NCI-H774 (cell line): ENCODE results near the gene LILRA5.
"Not testable (repeated sequence)": the region's sequence is repeated elsewhere in the genome, so short reads cannot be mapped to it uniquely, and the experiment has no call there.

Experiments used
- DNase-seq: peaks from one replicate; lab custom pipeline; 2025; lab: John Stamatoyannopoulos, UW

Gene LILRA5

GRCh38 chr19:54273821-54274220 lies 39.1 kb downstream of the LILRA5 start:
- DNase-seq: no peak

DNA sequence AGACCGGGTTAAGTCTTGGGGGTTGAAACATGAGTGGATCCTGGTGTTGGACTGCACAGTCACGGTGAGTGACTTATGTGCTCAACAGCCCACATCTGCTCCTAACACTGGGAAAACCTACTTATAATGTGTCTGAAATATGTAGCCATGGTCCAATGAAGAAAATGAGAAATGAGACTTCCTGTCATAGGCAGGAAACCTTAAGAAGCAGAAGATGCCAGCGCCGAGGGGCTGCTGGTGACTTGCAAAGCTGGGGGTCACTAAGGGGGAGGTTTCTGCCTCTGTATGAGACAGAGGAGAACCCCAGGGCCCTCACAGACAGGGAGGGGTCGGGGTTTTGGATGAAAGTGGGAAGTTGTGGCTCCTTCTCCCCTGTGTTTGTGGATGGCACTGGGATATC lies 40.8 kb downstream of the LILRA5 start:
- not testable (repeated sequence) for DNase-seq

DNA sequence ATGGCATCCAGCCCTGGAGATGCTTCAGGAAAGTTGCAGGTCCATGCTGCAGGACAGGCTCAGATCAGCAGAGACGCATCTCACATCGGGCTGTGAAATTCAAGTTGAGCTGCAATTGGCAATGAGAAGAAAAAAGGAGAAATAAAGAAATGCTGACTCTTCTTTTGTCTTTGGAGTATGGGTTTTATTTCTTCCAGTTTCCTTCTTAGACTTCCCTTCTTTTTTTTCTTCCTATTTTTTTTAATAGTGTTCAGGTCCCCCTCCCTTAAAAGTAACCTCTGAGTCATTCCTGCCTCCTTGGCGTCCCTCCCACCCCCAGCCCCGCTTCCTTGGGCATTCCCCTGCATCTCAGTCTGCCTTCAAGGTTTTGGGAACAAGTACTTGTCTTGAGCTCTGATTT lies 41.4 kb downstream of the LILRA5 start:
- DNase-seq: not testable (repeated sequence)

GRCh38 chr19:54271106-54271505 lies 41.9 kb downstream of the LILRA5 start:
- no peak for DNase-seq

DNA sequence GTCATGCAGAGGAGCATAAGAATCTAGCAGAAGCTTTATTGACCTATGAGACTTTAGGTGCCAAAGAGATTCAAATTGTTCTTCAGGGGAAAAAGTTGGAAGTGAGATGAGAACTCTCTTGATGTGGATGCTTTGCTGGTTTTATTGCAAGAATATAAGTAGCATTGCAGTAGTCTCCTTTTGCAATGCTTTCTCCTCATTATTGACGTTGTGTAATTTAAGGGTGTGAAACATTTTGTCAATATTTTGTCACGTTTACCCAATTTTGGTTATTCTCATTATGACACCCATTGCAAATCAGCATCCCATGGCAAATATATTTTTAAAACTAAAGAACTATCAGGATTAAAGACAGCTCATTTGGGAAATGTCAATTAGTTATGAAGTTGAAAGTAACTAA lies 44.0 kb downstream of the LILRA5 start:
- DNase-seq: no peak

DNA sequence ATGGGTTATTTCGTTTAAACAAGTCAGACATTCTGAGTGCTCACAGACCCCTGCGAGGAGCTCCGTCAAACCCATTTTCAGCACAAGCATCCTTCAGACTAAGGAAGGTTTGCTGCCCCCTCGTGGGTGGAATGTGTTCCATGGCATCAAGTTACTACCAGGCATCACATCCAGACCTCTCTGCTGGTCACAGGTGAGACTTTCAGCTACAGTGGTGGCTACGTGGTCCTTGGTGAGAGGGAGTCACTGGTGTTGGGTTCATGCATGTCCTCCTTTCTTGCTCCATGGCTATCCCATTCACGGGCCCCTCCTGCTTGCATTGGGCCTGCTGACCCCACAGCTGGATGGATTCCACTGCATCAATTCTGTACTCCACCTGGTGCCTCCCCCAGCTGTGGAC lies 46.8 kb downstream of the LILRA5 start:
- peak; percentile 3 for DNase-seq

DNA sequence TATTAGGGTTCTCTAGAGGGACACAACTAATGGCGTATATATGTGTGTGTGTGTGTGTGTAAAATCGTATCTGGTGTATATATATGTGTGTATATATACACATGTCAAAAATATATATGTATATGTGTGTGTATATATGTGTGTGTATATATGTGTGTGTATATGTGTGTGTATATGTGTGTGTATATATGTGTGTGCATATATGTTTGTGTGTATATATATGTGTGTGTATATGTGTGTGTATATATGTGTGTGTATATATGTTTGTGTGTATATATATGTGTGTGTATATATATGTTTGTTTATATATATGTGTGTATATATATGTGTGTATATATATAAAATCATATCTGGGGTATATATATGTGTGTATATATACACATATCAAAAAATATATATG lies 50.5 kb downstream of the LILRA5 start:
- no peak for DNase-seq

- DNase-seq: no peak
Observed at GRCh38 chr19:54262066-54262465, 50.9 kb downstream of the LILRA5 start.

GRCh38 chr19:54257116-54257480 lies 55.9 kb downstream of the LILRA5 start, which contains the start of gene LILRB5:
Gene LILRB5, minus strand, starts transcription at chr19:54257273. Its CDS starts 80 bp downstream, at chr19:54257193.
- DNase-seq: no peak
